Stimulated activated naive CD4-positive, alpha-beta T cell (primary cell): Measurements from ENCODE around the gene PFKP.

ENCODE experiments used
- DNase-seq, 6 experiments: peaks; one replicate each; lab custom pipeline; 2025; lab: John Stamatoyannopoulos, UW

Gene PFKP

DNA sequence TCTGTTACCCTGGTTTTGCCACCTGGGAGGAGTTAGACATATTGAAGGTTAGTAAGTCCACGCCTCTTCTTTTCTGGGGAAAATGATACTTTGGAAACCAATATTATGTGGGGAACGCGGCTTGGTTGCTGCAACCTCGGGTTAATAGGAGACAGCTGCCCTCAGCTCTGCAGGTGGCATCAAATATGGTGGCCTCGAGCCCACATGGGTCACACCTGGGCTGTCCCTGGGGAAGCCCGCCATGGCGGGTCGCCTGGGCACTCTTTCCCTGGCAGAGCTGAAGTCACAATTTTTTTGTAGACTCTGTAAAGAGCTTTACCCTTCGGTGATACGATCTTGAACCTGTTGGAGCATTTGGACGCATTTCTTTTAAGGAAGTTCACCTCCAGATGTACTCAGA, 2.5 kb downstream of the PFKP start:
- DNase-seq = no peak

DNA sequence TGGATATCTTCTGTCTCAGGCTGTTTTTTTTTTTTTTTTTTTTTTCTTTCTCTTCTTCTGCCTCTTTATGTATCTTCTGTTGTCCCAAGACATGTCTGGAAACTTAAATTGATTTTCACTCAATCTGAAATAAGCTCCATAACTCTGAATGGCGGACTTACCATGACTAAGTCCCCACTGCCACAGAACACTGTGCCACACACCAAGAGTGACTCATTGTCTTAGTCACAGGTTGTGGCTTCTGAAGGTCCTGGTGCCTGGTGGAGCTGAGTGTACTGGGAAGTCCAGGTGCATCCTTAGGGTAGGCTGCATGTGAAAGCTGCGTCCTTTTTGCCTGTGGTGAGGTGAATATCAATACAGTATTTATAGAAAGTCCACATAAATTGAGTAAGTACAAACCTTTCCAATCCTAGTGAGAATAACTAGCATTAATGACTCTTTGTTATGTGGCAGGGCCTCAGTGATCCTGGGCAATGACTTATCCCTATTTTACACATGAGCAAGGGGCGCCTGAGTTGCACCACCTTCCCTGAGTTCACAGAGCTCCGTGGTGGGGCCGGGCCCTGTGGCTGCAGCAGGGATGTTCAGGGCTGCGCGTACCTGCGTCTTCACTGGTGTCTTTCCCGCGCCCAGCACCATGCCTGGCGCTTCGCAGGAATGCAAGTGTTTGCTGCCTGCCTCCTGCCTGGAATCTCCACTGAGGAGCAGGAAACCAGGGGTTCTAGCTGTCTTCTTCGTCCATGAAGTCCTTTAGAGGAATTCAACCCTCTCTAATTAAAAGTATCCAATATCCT, 4.3 kb downstream of the PFKP start:
- DNase-seq = no peak

DNA sequence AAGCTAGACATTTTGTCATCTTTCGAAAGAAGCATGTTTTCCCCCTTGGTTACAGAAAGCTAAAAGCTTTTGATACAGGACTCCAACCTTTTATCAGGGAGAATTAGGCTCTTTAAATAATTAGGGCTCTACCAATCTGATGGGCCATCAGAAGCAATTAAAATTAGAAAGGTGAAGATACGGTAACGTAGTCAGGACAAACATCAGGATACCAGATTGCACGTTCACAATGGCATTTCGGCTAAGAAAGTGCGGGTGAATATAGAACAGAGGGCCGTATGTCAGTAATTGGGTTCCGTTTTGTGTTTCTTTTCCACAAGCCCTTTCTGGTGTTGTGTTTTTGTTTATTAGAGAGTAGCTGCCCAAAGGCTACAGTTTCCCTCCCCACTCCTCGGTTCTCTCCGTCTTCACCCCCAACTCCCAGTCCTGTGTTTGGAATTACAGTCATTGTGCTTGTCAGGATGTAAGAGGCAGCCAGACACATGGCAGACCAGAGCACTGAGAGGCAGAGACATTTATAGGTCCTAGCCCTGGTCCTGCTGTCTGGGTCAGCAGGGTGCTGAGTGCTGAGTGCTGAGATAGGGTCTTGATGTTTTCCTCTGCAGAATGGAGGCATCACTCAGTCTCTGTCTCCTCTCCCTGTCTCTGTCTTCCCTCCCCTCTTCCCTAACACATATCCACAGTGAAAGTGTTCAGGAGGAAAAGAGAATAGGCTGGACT, 5.5 kb downstream of the PFKP start:
- no peak for DNase-seq

DNA sequence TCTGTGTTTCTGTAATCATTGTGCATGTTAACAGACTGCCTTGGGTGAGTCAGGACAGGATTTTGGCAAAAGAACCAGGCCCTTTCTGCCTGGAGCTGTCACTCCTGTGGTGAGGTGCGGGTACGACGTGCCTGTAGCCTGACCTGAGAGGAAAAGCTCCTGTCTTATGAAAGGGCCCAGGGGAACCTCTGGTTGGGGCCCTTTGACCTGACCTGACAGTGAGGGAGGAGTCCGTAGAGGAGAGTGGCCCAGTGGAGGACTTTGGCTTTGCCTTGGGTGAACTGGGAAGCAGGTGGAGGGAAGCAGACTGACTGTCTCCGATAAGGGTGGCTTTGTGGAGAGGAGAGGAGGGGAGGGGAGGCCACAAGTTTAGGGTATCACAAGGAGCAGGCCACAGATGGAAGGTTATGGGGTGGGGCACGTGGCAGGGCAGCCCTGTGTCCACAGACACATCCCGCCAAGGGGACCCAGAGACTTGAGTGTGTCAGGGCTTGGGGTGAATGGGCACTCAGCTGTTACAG, 6.9 kb downstream of the PFKP start:
- no peak for DNase-seq

DNA sequence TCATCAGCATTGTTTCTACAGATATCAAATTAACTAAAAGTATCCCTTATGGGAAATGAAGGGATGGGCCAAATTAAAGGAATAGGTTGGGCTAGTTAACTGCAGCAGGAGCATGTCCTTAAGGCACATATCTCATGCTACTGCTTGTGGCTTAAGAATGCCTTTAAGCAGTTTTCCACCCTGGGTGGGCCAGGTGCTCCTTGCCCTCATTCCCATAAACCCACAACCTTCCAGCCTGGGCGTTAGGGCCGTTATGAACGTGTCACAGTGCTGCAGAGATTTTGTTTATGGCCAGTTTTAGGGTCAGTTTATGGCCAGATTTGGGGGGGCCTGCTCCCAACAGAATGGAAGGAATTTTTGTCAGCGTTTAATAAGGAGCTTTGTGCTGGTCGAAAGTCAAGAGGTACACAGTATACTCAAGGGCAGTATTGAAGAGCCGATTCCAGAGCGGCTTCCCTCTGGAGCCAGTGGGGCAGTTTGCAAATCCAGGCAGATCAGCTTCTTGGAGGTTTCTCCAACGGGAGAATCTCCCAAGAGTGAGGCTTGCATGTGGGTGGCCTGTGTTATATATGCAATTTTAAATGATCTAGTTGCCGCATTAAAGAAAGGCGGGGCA, 7.7 kb downstream of the PFKP start:
- no peak for DNase-seq

DNA sequence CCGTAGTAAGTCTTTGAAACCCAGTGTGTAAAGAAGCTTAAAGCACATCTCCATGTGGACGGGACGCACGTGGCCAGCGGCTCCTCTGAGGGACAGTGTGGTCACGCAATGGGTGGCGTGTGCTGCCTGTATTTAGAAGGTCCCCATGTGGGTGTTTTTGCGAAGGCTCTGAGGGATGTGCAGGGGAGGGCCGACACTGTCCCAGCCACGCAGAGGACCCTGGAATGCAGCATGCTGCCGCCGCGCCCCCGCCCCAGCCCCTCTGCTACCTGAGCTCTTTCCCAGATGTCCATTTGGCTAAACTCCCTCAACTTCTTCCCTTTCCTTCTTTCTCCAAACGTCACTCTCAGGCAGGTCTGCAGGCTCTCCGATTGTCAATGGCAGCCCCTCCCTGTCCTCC, 8.8 kb downstream of the PFKP start:
- DNase-seq = no peak

DNA sequence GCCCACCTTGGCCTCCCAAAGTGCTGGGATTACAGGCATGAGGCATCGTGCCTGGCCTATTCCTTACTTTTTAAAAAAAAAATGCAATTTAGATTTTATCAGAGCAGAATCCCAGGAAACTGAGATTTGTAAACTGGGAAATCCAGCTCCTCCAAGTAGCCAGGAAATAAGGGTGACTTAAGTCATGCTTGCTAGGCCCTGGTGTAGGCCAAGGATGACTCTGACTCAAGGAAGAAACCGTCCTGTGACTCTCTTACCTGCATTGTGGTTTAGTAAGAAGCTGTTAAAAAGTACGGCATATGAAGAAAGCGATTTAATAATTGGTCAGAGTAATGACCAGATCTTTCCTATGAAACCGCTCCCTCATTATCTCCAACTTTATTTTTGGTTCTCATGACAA, 10.2 kb downstream of the PFKP start:
- DNase-seq = no peak

DNA sequence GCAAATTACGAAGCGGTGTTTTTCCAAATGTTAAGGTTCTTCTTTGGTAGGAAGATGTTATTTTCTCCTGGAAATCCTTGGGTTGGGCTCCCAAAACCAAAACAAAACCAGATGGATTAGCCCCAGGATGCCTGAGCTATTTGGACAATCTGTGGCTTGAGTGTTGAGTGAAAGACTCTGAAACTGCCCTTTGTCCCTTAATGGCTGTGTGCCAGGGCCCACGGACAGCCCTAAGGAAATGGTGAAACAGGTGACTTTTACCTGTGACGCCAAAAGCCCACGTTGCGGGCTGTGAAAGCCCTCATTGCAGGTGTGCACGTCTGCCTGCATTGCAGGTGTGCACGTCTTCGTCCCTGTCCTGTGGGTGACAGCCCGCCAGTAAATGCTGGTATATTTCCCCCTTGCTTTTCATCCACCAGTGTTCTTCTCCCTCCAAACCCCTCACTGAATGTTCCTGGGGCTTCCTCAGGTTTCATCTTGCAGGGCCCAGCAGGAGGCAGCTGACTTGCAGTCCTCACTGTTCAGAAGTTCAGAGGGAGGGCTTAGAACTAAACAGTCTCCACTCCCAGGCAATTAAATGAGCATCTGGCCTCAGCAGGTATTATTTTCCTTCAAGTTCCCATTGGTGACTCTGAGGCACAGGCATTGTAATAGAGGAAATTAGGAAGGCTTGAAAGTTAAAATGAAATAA, 10.7 kb downstream of the PFKP start:
- DNase-seq = no peak

DNA sequence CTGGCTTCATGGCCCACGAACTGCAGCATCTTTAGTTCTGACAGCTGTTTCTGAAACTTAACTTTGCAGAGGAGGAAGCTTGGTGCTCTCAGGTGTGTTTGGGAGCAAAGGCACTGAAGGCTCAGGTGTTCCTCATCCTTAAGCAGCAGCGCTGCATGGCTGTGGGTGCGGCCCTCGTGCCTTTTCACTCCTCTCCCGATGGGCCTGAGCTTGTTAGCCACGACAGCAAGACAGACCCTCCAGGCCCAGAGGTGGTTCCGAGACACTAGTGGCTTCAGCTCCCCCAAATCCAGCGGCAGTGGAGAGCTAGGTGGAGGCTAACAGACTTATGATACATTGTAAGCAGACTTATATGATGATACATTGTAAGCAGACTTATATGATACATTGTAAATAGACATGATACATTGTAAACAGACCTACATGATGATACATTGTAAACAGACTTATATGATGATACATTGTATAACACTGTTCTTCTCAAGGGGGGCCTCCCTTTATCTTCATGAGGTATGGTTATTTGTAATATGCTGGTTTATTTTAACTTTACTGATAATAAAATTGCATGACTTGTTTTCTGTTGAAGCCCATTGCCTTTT, 14.1 kb downstream of the PFKP start:
- DNase-seq = no peak

DNA sequence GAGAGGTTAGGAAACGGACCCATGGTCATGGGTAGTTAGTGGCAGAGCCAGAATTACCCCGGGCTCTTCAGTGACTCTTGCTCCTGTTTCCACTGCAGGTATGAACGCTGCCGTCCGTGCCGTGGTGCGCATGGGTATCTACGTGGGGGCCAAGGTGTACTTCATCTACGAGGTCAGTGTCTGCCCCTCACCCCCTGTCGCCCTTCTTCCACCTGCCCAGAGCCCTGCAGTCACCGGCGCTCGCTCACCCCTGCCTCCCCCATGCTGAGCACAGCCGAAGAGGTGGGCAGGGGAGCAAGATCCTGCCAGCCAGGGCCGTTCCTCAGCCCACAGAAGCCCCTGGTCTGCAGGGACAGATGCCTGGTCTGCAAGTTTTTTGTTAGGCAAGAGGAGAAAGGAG, 14.9 kb downstream of the PFKP start:
- no peak for DNase-seq

DNA sequence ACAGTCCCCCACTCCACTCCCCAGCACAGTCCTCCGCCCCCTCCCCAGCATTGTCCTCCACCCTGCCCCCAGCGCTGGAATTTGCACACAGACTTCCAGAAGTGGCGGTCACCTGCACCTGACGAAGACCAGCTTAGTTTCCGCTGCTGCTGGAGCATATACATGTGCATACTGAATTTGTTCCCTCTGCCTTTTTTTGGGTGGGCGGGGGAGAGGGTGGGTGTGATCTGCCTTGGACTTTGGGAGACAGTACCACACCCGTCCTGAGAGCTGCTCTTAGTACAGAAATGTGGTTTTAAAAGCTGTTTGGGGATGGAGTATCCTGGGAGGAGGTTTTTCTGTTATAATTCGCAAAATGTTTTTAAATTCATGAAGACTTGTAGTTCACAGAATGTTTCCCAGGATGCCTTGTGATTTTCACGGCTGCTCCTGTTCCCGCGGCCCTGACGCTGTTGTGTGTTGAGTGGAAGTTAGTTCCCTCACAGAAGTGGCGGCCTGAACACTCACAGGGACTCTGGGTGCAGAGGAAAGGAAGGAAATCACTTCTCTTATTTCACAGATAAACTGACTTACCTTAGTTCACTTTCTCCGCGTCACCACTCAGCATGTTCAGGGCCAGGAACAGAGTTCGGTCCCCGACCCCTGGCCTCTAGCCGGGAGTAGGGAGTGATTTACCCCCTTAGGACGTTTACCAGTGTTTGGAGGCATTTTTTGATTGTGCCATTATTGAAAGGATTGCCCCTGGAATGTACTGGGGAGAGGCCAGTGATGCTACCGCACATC, 18.6 kb downstream of the PFKP start:
- DNase-seq = no peak

DNA sequence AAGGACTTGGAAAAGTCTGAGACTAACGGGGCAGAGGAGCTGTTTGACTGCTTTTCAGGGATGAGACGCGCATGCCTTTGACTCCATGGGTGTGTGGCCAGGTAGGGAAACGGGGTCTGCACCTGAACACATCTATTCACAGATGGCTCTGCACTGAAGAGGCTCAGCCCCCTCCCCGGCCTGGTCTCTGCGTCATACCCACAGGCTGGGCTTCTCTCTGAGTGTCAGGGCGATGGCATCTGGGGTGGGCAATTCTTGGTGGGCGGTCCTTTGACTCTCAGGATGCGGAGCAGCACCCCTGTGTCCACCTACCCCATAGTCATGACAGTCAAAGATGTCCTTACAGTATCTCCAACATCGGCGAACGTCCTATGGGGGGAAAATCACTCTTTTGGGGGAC, 23.0 kb downstream of the PFKP start:
- no peak for DNase-seq

DNA sequence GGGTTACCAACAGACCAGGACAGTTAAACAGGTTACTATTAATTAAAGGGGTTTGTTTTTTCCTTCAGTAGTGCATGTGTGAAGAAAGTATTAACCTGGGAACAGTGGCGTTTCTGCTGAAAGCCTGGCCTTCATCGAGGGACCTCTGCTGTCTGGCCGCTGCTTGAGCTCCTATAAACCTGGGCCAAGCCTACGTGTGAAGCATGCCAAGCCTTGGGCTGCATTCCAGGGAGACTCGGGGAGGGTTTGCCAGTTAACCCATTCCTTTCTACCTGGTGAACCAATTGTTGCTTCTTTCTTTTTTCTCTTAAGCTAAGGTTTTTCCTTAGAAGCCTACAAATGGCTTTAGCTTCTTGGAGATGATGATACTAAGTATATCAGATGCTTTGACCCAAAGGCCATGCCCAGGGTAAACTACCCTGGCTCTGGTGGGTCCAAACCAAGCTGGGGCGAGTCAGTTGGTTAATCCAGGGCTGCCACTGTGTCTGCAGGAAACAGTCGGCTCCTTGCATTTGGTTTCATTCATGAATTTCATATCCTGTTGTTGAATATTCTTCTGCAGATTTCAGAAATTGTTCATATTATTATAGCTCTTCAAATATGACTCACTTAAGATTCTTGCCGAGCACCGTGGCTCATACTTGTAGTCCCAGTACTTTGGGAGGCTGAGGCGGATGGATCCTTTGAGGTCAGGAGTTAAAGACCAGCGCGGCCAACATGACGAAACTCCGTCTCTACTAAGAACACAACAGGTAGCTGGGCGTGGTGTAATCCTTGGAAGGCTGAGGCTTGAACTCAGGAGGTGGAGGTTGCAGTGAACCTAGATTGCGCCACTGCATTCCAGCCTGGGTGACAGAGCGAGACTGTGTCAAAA, 23.8 kb downstream of the PFKP start:
- DNase-seq = no peak

DNA sequence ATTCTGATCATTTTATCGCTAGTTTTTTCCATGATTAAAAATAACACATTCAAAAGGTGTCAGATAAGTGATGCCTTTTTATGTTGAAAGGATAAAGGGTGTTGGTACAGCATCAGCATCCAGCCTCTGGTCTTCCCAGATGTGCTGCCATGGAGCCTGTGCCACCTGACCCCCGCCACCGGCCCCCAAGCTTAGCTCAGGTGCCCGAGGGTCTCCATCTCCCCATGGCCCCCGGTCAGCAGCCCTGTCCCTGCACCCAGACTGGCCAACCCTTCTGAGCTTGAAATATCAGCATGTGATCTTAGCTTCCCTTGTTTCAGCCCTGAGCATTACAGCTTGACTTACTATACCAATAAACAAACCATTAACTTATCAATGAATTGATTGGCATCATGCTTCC, 24.6 kb downstream of the PFKP start:
- DNase-seq = no peak

DNA sequence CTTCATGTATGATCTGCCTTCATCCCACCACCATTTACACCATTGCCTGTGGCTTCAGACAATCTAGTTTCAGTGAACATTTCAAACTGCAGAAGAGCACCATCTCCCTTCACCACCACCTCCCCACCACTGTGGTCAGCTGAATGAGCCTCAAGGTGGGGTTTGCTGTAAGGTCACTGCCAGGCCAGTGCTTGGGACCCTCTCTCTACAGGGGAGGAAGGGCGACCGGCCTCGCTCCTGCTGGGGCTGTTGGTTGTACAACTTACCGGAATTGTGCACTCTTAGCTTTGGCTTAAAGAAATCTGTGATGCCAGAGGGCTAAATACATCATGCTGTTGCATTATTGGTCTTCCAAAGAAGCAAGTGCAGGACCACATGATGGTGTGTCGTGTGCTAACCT, 26.6 kb downstream of the PFKP start:
- DNase-seq = no peak

DNA sequence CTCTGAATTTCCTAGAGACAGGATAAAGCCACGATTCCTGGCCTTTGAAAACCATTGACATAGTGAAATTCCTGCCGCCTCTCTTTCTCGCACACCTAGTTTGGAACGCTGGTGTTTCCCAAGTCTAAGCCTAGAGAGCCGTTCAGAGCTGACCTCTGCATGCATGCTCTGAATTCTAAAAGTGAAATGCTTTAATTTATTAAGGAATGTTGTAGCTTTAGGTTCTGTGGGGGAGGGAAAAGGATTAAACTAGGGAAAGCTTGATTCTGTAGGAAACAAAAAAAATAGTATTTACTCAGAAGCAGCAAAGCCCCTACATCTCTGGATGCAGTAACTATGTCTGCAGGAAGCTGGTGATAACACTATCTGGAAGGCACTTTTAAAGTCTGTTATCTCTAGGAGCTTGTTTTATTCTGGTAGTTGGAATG, 27.3 kb downstream of the PFKP start:
- no peak for DNase-seq

DNA sequence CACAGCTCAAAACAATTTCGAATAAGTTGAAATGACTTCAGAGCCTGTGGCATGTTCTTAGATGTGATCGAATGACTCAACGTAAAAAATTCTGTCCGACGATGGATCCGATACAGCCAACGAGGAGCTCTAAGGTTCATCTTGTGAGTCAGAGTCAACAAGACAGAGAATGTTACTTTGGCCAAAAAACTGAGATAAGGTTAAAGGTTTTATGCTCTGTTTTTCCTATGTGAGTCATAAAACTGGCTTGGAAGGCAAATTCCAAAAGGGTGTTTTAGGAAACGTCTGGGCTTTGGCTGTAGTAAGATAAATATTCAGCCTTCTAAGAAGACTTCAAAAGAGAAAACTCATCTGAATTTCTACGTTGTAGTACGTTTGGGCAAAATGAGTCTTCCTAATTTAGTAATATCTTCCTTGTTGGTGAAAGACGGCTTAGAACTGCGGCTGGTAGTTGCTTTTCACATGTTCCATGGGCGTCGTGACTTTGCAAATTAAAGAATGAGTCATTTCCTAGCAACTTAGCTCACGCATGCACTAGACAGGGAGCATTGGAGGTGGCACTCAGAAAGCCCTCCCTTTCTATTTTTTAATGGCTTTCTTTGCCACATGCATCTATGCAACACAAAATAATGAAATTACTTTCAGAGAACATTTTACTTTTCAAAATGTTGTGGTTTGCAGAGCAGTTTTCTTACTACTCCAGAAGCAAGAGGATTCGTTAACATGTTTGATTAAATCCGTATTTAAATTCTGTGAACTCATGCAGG, 28.2 kb downstream of the PFKP start:
- no peak for DNase-seq

DNA sequence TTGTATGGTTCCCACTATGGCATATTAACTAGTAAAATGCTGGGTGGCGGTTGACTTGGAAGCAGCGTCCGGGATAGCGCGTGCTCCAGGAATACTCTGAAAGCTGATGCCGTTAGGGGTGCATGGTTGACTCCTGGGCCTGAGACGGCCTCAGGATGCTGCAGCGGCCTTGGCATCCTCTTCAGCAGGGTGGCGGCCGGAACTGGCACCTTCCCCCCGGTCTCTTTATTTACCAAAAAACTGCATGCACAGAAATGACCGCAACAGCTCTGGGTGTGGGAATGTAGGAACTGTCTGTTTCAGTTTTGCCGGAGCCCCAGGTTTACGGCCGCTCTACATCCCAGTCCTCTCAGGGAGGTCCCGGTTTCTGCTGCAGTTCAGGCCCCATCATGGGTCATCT, 28.8 kb downstream of the PFKP start:
- no peak for DNase-seq

DNA sequence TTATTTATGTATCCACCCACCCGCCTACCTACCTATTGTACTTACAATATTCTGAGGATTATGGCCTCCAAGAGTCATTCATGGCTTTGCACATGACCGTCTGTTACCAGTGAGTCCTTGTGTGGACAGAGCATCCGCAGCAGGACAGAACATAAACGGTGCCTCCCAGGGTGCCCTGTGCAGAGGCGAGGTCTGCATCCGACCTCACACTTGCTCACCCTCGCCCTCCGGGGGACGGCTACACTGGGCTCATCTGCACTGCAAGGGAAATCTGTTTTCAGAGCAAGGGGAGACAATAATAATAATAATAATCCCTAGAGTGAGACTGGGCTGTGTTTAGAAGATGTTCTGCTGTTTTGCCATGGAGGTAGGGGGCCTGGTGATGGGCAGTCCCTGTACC, 29.8 kb downstream of the PFKP start:
- DNase-seq = no peak
